Fibroblast of pulmonary artery (primary cell): ENCODE measurements around the gene IQGAP2.

Source experiments
- DNase-seq: peaks from one replicate; pipeline ENCODE4 v3.0.0-alpha.2; 2010; ENCODE audit warnings: low read depth
- H3K4me3 ChIP-seq: replicated peaks from 2 replicates; pipeline ENCODE4 v1.5.1; 2011; ENCODE audit warnings: low read depth, mild to moderate bottlenecking, control low read depth, low read length, moderate library complexity
- CTCF ChIP-seq: IDR thresholded peaks from 2 replicates; pipeline ENCODE4 v1.5.1; 2011; ENCODE audit warnings: mild to moderate bottlenecking, control low read depth, low read length, inconsistent platforms; ENCODE audit errors: missing control alignments

The IQGAP2 gene

GRCh38 chr5:76446776-76447175 lies 43.7 kb downstream of the IQGAP2 start:
- no peak overlapping the region for H3K4me3 ChIP-seq
- DNase-seq = no peak
- no peak for TF ChIP-seq CTCF

- TF ChIP-seq CTCF = no peak
- DNase-seq = no peak
- no peak overlapping the region for H3K4me3 ChIP-seq
Measured at GRCh38 chr5:76449606-76450005, 46.5 kb downstream of the IQGAP2 start.

- no peak overlapping the region for H3K4me3 ChIP-seq
- no peak for TF ChIP-seq CTCF
- no peak for DNase-seq
Measured at GRCh38 chr5:76450054-76450453, 47.0 kb downstream of the IQGAP2 start.

- no peak overlapping the region for H3K4me3 ChIP-seq
- no peak for DNase-seq
- TF ChIP-seq CTCF = no peak
Measured at GRCh38 chr5:76451031-76451701, 48.1 kb downstream of the IQGAP2 start.

- no peak overlapping the region for H3K4me3 ChIP-seq
- DNase-seq = no peak
- TF ChIP-seq CTCF = no peak
Measured at GRCh38 chr5:76455531-76456133, 52.5 kb downstream of the IQGAP2 start.

GRCh38 chr5:76456258-76456657 lies 53.2 kb downstream of the IQGAP2 start:
- DNase-seq = no peak
- no peak for TF ChIP-seq CTCF
- no peak overlapping the region for H3K4me3 ChIP-seq
